ENCODE measurements around the gene OTULIN. TPM values are rescaled to one million over a fixed set of nuclear protein-coding genes. Genes with fewer than 3 reads are reported as not detected.
A peak's percentile ranks its signal among the peaks of the same experiment; 100 is the strongest.

OTULIN gene
- total and polyA plus RNA-seq, 2 experiments from 2014 or later: 24.3 to 43.9 TPM

DNA sequence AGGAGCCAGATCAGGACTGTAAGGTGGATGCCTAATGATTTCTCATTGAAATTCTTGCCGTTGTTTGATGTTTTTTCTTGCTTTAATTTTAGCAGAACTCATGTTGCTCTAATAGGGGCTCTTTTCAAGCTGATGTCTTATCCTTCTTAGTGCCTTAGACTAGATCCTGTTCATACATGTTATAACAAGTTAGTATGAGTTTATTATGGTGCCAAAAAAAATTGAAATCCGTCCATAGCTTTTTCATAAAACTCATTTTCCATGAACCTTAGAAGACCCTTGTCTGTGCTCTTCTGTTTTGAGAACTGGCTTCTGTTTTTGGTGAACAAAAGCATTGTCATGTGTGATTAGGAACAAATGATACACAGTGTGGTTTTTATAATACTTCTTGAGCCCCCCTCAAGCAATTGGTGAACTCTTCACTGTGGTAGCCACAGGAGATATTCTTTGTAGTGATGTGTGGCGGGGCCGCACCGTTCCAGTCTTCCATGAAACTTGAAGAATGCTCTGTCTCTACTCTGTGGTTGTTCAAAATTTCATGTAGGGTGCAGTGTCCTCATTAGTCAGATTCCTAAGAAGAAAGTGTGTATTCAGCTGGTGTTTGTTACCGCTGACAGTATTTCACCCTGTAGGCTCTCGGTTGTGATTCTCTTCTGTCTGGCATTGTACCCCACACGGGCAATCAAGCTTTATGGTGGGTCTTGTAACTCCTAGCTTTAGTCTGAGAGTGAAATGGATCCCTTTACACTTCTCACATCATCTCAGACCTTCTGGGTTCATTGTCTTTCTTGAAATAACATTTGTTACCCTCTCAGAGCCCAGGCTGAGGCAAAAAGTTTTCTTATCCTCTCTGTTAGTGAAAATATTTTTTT, 10.7 kb downstream of the OTULIN start (continued):
- TF ChIP-seq ZNF331 (CRISPR knock-in tag; IDR thresholded peaks at IDR 0.05; ENCODE audit: low read depth) (no peak), ZNF114 (CRISPR knock-in tag; IDR thresholded peaks at IDR 0.05) (no peak), CREB1 (CRISPR knock-in tag; IDR thresholded peaks at IDR 0.05; ENCODE audit: low read depth) (no peak)
- TF ChIP-seq, protein P1, sequence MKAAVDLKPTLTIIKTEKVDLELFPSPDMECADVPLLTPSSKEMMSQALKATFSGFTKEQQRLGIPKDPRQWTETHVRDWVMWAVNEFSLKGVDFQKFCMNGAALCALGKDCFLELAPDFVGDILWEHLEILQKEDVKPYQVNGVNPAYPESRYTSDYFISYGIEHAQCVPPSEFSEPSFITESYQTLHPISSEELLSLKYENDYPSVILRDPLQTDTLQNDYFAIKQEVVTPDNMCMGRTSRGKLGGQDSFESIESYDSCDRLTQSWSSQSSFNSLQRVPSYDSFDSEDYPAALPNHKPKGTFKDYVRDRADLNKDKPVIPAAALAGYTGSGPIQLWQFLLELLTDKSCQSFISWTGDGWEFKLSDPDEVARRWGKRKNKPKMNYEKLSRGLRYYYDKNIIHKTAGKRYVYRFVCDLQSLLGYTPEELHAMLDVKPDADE (IDR thresholded peaks at IDR 0.05): no peak
- TF ChIP-seq, protein P2, sequence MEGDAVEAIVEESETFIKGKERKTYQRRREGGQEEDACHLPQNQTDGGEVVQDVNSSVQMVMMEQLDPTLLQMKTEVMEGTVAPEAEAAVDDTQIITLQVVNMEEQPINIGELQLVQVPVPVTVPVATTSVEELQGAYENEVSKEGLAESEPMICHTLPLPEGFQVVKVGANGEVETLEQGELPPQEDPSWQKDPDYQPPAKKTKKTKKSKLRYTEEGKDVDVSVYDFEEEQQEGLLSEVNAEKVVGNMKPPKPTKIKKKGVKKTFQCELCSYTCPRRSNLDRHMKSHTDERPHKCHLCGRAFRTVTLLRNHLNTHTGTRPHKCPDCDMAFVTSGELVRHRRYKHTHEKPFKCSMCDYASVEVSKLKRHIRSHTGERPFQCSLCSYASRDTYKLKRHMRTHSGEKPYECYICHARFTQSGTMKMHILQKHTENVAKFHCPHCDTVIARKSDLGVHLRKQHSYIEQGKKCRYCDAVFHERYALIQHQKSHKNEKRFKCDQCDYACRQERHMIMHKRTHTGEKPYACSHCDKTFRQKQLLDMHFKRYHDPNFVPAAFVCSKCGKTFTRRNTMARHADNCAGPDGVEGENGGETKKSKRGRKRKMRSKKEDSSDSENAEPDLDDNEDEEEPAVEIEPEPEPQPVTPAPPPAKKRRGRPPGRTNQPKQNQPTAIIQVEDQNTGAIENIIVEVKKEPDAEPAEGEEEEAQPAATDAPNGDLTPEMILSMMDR (conservative IDR thresholded peaks at IDR 0.05; ENCODE audit: low read depth in 2 of 2): no peak

DNA sequence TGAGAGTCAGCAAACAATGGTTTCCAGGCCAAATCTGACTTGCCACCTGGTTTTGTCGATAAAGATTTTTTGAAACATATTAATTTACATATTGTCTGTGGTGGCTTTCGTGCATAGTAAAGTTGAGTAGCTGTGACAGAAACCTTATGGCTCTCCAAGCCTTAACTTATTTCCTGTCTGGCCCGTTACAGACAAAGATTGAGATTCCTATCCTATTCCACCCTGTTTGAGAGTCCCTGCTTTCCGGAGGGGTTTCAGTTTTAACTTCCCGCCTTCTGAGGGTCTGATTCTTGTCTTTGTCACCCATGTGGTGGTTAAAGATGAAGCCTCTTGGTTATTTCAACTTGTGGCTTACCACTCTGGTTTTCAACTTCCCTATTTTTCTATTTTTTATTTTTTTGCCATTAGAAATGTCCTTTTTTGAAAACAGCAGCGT, 11.4 kb downstream of the OTULIN start:
- 0 out of 2 replicates have a peak overlapping the region, but pooled peaks have one; percentile 40 for H3K4me2 ChIP-seq
- TF ChIP-seq STAT1 (IDR thresholded peaks at IDR 0.05; ENCODE audit: unreplicated experiment): no peak
- TF ChIP-seq ZNF331 (CRISPR knock-in tag; IDR thresholded peaks at IDR 0.05; ENCODE audit: low read depth): no peak
- TF ChIP-seq CREB1 (CRISPR knock-in tag; IDR thresholded peaks at IDR 0.05; ENCODE audit: low read depth): no peak
- TF ChIP-seq, protein P2 (conservative IDR thresholded peaks at IDR 0.05; ENCODE audit: low read depth in 2 of 2): no peak
- no peak for TF ChIP-seq ZNF114 (CRISPR knock-in tag; IDR thresholded peaks at IDR 0.05)
- TF ChIP-seq, protein P1 (IDR thresholded peaks at IDR 0.05): no peak
- no peak for TF ChIP-seq EZH2phosphoT487 (IDR thresholded peaks at IDR 0.05; ENCODE audit: unreplicated experiment)
- TF ChIP-seq POLR2AphosphoS5 (IDR thresholded peaks at IDR 0.05; ENCODE audit: low read depth): no peak
- no peak for TF ChIP-seq NANOG (IDR thresholded peaks at IDR 0.05; ENCODE audit: borderline replicate concordance)
- TF ChIP-seq, protein P3, sequence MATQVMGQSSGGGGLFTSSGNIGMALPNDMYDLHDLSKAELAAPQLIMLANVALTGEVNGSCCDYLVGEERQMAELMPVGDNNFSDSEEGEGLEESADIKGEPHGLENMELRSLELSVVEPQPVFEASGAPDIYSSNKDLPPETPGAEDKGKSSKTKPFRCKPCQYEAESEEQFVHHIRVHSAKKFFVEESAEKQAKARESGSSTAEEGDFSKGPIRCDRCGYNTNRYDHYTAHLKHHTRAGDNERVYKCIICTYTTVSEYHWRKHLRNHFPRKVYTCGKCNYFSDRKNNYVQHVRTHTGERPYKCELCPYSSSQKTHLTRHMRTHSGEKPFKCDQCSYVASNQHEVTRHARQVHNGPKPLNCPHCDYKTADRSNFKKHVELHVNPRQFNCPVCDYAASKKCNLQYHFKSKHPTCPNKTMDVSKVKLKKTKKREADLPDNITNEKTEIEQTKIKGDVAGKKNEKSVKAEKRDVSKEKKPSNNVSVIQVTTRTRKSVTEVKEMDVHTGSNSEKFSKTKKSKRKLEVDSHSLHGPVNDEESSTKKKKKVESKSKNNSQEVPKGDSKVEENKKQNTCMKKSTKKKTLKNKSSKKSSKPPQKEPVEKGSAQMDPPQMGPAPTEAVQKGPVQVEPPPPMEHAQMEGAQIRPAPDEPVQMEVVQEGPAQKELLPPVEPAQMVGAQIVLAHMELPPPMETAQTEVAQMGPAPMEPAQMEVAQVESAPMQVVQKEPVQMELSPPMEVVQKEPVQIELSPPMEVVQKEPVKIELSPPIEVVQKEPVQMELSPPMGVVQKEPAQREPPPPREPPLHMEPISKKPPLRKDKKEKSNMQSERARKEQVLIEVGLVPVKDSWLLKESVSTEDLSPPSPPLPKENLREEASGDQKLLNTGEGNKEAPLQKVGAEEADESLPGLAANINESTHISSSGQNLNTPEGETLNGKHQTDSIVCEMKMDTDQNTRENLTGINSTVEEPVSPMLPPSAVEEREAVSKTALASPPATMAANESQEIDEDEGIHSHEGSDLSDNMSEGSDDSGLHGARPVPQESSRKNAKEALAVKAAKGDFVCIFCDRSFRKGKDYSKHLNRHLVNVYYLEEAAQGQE (IDR thresholded peaks at IDR 0.05; ENCODE audit: unreplicated experiment): no peak
- no peak for TF ChIP-seq EZH2 (IDR thresholded peaks at IDR 0.05; ENCODE audit: low read depth, unreplicated experiment)
- TF ChIP-seq JUNB (IDR thresholded peaks at IDR 0.05; ENCODE audit: unreplicated experiment): no peak

More for the DNA sequence above, 11.4 kb downstream of the OTULIN start:
- Histone ChIP-seq H3K27ac (ENCODE audit: low read depth) (no peak overlapping the region), H3K4me3 (no peak overlapping the region), H4K20me1 (replicated peaks; ENCODE audit: insufficient read depth) (no peaks in the 10 kb centered on the region; the same call in 1 of the 2 replicates), H3K27me3 (ENCODE audit: insufficient read depth) (no peaks in the 10 kb centered on the region), H2AFZ (no peak overlapping the region), H3F3A (replicated peaks; ENCODE audit: low read depth) (no peaks in the 10 kb centered on the region), H3K9me2 (ENCODE audit: insufficient read depth) (no peaks in the 10 kb centered on the region; the same call in 1 of the 2 replicates), H3K36me3 (ENCODE audit: insufficient read depth) (peaks cover 2% of the 10 kb centered on the region; the same call in 1 of the 2 replicates), H3K79me2 (replicated peaks; ENCODE audit: insufficient read depth) (peaks cover 73% of the 10 kb centered on the region), H3K4me1 (ENCODE audit: insufficient read depth) (peaks cover 58% of the 10 kb centered on the region)
- no peak overlapping the region for H3K27ac Mint-ChIP-seq
- ATAC-seq (no peak), DNase-seq (ENCODE audit: low spot score) (no peak)
- H3K4me3 Mint-ChIP-seq: no peak overlapping the region
- peaks cover 53% of the 10 kb centered on the region for H3K4me1 Mint-ChIP-seq
- no peaks in the 10 kb centered on the region for H3K9me3 Mint-ChIP-seq
- H3K36me3 Mint-ChIP-seq (ENCODE audit: low read depth): peaks cover 6% of the 10 kb centered on the region; the same call in 2 of the 3 replicates
- H3K27me3 Mint-ChIP-seq (ENCODE audit: insufficient read depth, low read depth, poor library complexity): peaks cover 5% of the 10 kb centered on the region

Measured in GM23338 (cell line).